ENCODE measurements around the gene PERCC1. TPM values are rescaled to one million over a fixed set of nuclear protein-coding genes. Genes with fewer than 3 reads are reported as not detected.

PERCC1 gene
- total RNA-seq, 1 donor from 2014 or later = not detected

GRCh38 chr16:1433756-1434155 is 2.9 kb downstream of the PERCC1 start:
- TF ChIP-seq CTCF (IDR thresholded peaks at IDR 0.05; ENCODE audit: unreplicated experiment) = no peak
- Mint-ChIP-seq H3K9me3 (ENCODE audit: unreplicated experiment) (no peaks in the 10 kb centered on the region), H3K36me3 (ENCODE audit: low read depth, unreplicated experiment) (no peaks in the 10 kb centered on the region), H3K4me3 (ENCODE audit: unreplicated experiment) (no peak overlapping the region), H3K27me3 (ENCODE audit: unreplicated experiment) (peaks cover 1% of the 10 kb centered on the region), H3K27ac (ENCODE audit: unreplicated experiment) (no peak overlapping the region), H3K4me1 (ENCODE audit: unreplicated experiment) (no peaks in the 10 kb centered on the region)
- no peak for DNase-seq (ENCODE audit: low spot score)

- Mint-ChIP-seq H3K36me3 (ENCODE audit: low read depth, unreplicated experiment) (no peaks in the 10 kb centered on the region), H3K4me1 (ENCODE audit: unreplicated experiment) (no peaks in the 10 kb centered on the region), H3K27me3 (ENCODE audit: unreplicated experiment) (peaks cover 2% of the 10 kb centered on the region), H3K4me3 (ENCODE audit: unreplicated experiment) (no peak overlapping the region), H3K9me3 (ENCODE audit: unreplicated experiment) (no peaks in the 10 kb centered on the region), H3K27ac (ENCODE audit: unreplicated experiment) (no peak overlapping the region)
- no peak for DNase-seq (ENCODE audit: low spot score)
- no peak for TF ChIP-seq CTCF (IDR thresholded peaks at IDR 0.05; ENCODE audit: unreplicated experiment)
These were observed 4.0 kb downstream of the PERCC1 start for GRCh38 chr16:1434644-1435592.

- Mint-ChIP-seq H3K4me3 (ENCODE audit: unreplicated experiment) (no peak overlapping the region), H3K4me1 (ENCODE audit: unreplicated experiment) (no peaks in the 10 kb centered on the region), H3K27me3 (ENCODE audit: unreplicated experiment) (peaks cover 2% of the 10 kb centered on the region), H3K9me3 (ENCODE audit: unreplicated experiment) (no peaks in the 10 kb centered on the region), H3K36me3 (ENCODE audit: low read depth, unreplicated experiment) (no peaks in the 10 kb centered on the region), H3K27ac (ENCODE audit: unreplicated experiment) (no peak overlapping the region)
- no peak for TF ChIP-seq CTCF (IDR thresholded peaks at IDR 0.05; ENCODE audit: unreplicated experiment)
- no peak for DNase-seq (ENCODE audit: low spot score)
These were observed 5.2 kb downstream of the PERCC1 start for GRCh38 chr16:1435921-1436697.

DNA sequence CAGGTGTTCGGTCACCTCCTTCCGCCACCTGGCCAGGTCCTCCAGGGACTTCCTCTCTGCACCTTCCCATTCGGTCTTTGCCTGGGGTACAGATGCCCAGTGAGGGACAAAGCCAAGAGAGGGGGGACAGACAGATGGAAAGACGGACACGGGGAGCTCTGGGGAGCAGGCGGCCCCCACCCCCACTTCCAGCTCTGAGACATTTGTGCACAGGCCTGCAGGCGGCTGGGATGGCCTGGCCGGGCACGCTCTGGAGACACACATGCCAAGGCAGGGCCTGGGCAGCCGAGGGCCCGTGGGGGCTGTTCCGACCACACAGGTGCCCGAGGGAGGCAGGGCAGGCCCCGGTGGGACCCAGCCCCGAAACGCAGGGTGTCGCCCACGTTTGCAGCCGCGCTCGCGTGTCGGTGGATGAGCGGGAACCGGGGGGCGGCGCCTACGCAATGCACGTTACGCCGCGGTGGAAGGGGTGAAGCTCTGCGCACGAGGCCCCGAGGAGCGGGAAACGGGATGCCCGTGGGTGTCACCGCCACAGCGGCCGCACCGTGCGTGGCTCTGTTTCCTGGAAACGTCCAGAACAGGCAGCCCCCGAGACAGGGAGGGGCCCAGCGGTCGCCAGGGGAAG is 6.0 kb downstream of the PERCC1 start:
- H3K4me3 Mint-ChIP-seq (ENCODE audit: unreplicated experiment) = no peak overlapping the region
- no peak for DNase-seq (ENCODE audit: low spot score)
- H3K4me1 Mint-ChIP-seq (ENCODE audit: unreplicated experiment) = no peaks in the 10 kb centered on the region
- no peak overlapping the region for H3K27ac Mint-ChIP-seq (ENCODE audit: unreplicated experiment)
- peaks cover 2% of the 10 kb centered on the region for H3K27me3 Mint-ChIP-seq (ENCODE audit: unreplicated experiment)
- no peaks in the 10 kb centered on the region for H3K36me3 Mint-ChIP-seq (ENCODE audit: low read depth, unreplicated experiment)
- TF ChIP-seq CTCF (IDR thresholded peaks at IDR 0.05; ENCODE audit: unreplicated experiment) = no peak
- H3K9me3 Mint-ChIP-seq (ENCODE audit: unreplicated experiment) = no peaks in the 10 kb centered on the region
